Measurements from ENCODE around the gene FBN2. TPM values are rescaled to one million over a fixed set of nuclear protein-coding genes. Genes with fewer than 3 reads are reported as not detected.

The FBN2 gene
- total RNA-seq, 1 experiment from 2014 or later = 0.08 TPM

- BruUV-seq (replicated peaks) = no TSS peak
- no peak for TF ChIP-seq SIN3A (IDR thresholded peaks at IDR 0.05; ENCODE audit: borderline replicate concordance, insufficient read depth, low read depth, low read length)
- no peak for TF ChIP-seq POLR2AphosphoS5 (IDR thresholded peaks at IDR 0.05; ENCODE audit: low read depth, low read length)
- no peak for TF ChIP-seq REST (IDR thresholded peaks at IDR 0.05; ENCODE audit: insufficient read depth in 1 of 2, low read depth in 2 of 2, low read length in 1 of 2)
- TF ChIP-seq TCF7L2 (IDR thresholded peaks at IDR 0.05; ENCODE audit: low read depth, low read length) = no peak
- no peak for TF ChIP-seq CTCF (IDR thresholded peaks at IDR 0.05)
- H3K9me3 ChIP-seq (ENCODE audit: control insufficient read depth, insufficient read depth, low read depth, low read length) = no peaks in the 10 kb centered on the region
- no peaks in the 10 kb centered on the region for H3K36me3 ChIP-seq (ENCODE audit: control insufficient read depth, insufficient read depth, low read length)
- ATAC-seq (no peak), DNase-seq (ENCODE audit: low read depth, low spot score) (no peak)
- POLR2A ChIA-PET = no interaction called here
- no peaks in the 10 kb centered on the region for H3K4me1 ChIP-seq (ENCODE audit: control insufficient read depth, insufficient read depth, low read length)
- no peak overlapping the region for H3K27ac ChIP-seq (ENCODE audit: low read length)
- no peak overlapping the region for H3K4me3 ChIP-seq (ENCODE audit: low read depth in 2 of 2, low read length in 2 of 2)
- H3K27me3 ChIP-seq (ENCODE audit: control insufficient read depth, insufficient read depth, low read length) = no peaks in the 10 kb centered on the region
- in situ Hi-C loops (cut with HindIII; ENCODE audit: low pct_unique_long_range_greater_than_20kb, low sequenced_read_pairs) (no loop called here), intact Hi-C loops (cut with micrococcal nuclease; ENCODE audit: unreplicated experiment) (no loop called here)
- CTCF ChIA-PET = no interaction called here
Observed at GRCh38 chr5:128553747-128554146, 15.7 kb upstream of the FBN2 start.

GRCh38 chr5:128551476-128551875 is 13.4 kb upstream of the FBN2 start:
- H3K27me3 ChIP-seq (ENCODE audit: control insufficient read depth, insufficient read depth, low read length) = no peaks in the 10 kb centered on the region
- DNase-seq (ENCODE audit: low read depth, low spot score) = no peak
- in situ Hi-C loops (cut with HindIII; ENCODE audit: low pct_unique_long_range_greater_than_20kb, low sequenced_read_pairs) (no loop called here), intact Hi-C loops (cut with micrococcal nuclease; ENCODE audit: unreplicated experiment) (no loop called here)
- CTCF ChIA-PET = no interaction called here
- H3K4me3 ChIP-seq (ENCODE audit: low read depth in 2 of 2, low read length in 2 of 2) = no peak overlapping the region
- POLR2A ChIA-PET = no interaction called here
- no peak overlapping the region for H3K27ac ChIP-seq (ENCODE audit: low read length)
- TF ChIP-seq REST (IDR thresholded peaks at IDR 0.05; ENCODE audit: insufficient read depth in 1 of 2, low read depth in 2 of 2, low read length in 1 of 2) (no peak), SIN3A (IDR thresholded peaks at IDR 0.05; ENCODE audit: borderline replicate concordance, insufficient read depth, low read depth, low read length) (no peak), POLR2AphosphoS5 (IDR thresholded peaks at IDR 0.05; ENCODE audit: low read depth, low read length) (no peak), TCF7L2 (IDR thresholded peaks at IDR 0.05; ENCODE audit: low read depth, low read length) (no peak), CTCF (IDR thresholded peaks at IDR 0.05) (no peak)
- H3K9me3 ChIP-seq (ENCODE audit: control insufficient read depth, insufficient read depth, low read depth, low read length) = no peaks in the 10 kb centered on the region
- H3K4me1 ChIP-seq (ENCODE audit: control insufficient read depth, insufficient read depth, low read length) = no peaks in the 10 kb centered on the region
- no peaks in the 10 kb centered on the region for H3K36me3 ChIP-seq (ENCODE audit: control insufficient read depth, insufficient read depth, low read length)
- BruUV-seq (replicated peaks) = no TSS peak
- ATAC-seq = no peak
